CD14-positive monocyte (primary cell): ENCODE results near the gene HTRA3. TPM values are rescaled to one million over a fixed set of nuclear protein-coding genes. Genes with fewer than 3 reads are reported as not detected.

Experiments used
- DNase-seq, 3 donors: peaks; one replicate each; pipeline ENCODE4 v3.0.0-alpha.2; 2011 to 2022
- H2AFZ ChIP-seq: 2 replicates; pipeline ENCODE4 v1.6.0; 2012; ENCODE audit warnings: mild to moderate bottlenecking, low read depth, low read length, inconsistent platforms; ENCODE audit not compliant: insufficient read depth, poor library complexity, severe bottlenecking
- H3K27ac ChIP-seq, 2 donors: 1 replicate in 1 of 2; 2 replicates in 1 of 2; pipeline ENCODE4 v1.5.1; 2012 to 2013; ENCODE audit warnings: low read length in 2 of 2, control low read depth in 1 of 2, inconsistent platforms in 1 of 2, low read depth in 1 of 2, mild to moderate bottlenecking in 1 of 2
- H3K27me3 ChIP-seq, 2 donors: one replicate each; pipeline versions ENCODE4 v1.6.0 to v1.6.1; 2011 to 2013; ENCODE audit warnings: low read length in 2 of 2; ENCODE audit not compliant: control insufficient read depth in 2 of 2, insufficient read depth in 2 of 2
- H3K36me3 ChIP-seq, 2 donors: replicated peaks in 1 of 2; 1 replicate in 1 of 2; 2 replicates in 1 of 2; pipeline versions ENCODE4 v1.5.1 to v1.6.1; 2012 to 2013; ENCODE audit warnings: low read length in 2 of 2, control low read depth in 1 of 2, inconsistent platforms in 1 of 2, mild to moderate bottlenecking in 1 of 2; ENCODE audit not compliant: insufficient read depth in 2 of 2, control insufficient read depth in 1 of 2
- H3K4me1 ChIP-seq, 2 donors: 1 replicate in 1 of 2; 2 replicates in 1 of 2; pipeline versions ENCODE4 v1.5.1 to v1.6.1; 2012 to 2013; ENCODE audit warnings: low read length in 2 of 2, control low read depth in 1 of 2, inconsistent platforms in 1 of 2, mild to moderate bottlenecking in 1 of 2, moderate library complexity in 1 of 2; ENCODE audit not compliant: insufficient read depth in 2 of 2, control insufficient read depth in 1 of 2
- H3K4me2 ChIP-seq: replicated peaks from 2 replicates; pipeline ENCODE3; 2012; ENCODE audit warnings: low read length, moderate library complexity, mild to moderate bottlenecking; ENCODE audit not compliant: poor library complexity, severe bottlenecking; ENCODE audit errors: extremely low read depth
- H3K4me3 ChIP-seq, 3 experiments: fragments of 200-600 bp in 1 of 3; sonication (generic) in 1 of 3; replicated peaks in 1 of 3; 1 replicate in 2 of 3; 2 replicates in 1 of 3; pipeline ENCODE4 v1.5.1; 2011 to 2013; ENCODE audit warnings: low read length in 3 of 3, mild to moderate bottlenecking in 3 of 3, control low read depth in 2 of 3, low read depth in 2 of 3, inconsistent platforms in 1 of 3, moderate library complexity in 1 of 3
- H3K79me2 ChIP-seq: 2 replicates; pipeline ENCODE4 v1.6.0; 2012; ENCODE audit warnings: mild to moderate bottlenecking, control low read depth, inconsistent platforms, low read length, moderate library complexity; ENCODE audit not compliant: insufficient read depth
- H3K9ac ChIP-seq: 2 replicates; pipeline ENCODE4 v1.6.0; 2017; ENCODE audit warnings: low read length, mild to moderate bottlenecking; ENCODE audit not compliant: insufficient read depth, poor library complexity, severe bottlenecking
- H3K9me3 ChIP-seq, 2 donors: replicated peaks in 1 of 2; 1 replicate in 1 of 2; 2 replicates in 1 of 2; pipeline versions ENCODE4 v1.5.1 to v1.6.1; 2012 to 2013; ENCODE audit warnings: low read length in 2 of 2, control low read depth in 1 of 2; ENCODE audit not compliant: control insufficient read depth in 1 of 2, insufficient read depth in 1 of 2
- H4K20me1 ChIP-seq: 2 replicates; pipeline ENCODE4 v1.6.0; 2012; ENCODE audit warnings: mild to moderate bottlenecking, low read length, control low read depth, moderate library complexity; ENCODE audit not compliant: insufficient read depth
- H3K27ac Mint-ChIP-seq, 7 donors: one replicate each; pipeline ENCODE4 v1.8.0; 2020; ENCODE audit warnings: mild to moderate bottlenecking in 7 of 7, mixed read lengths in 7 of 7, moderate library complexity in 6 of 7, inconsistent platforms in 2 of 7
- H3K27me3 Mint-ChIP-seq, 3 donors: one replicate each; pipeline ENCODE4 v1.8.0; 2021 to 2022; ENCODE audit warnings: low read depth in 3 of 3, mild to moderate bottlenecking in 3 of 3, mixed read lengths in 3 of 3, moderate library complexity in 3 of 3, inconsistent platforms in 1 of 3
- H3K36me3 Mint-ChIP-seq, 2 donors: one replicate each; pipeline ENCODE4 v1.8.0; 2020; ENCODE audit warnings: mixed read lengths in 2 of 2, inconsistent platforms in 1 of 2, mild to moderate bottlenecking in 1 of 2
- H3K4me1 Mint-ChIP-seq: one replicate; pipeline ENCODE4 v1.8.0; 2020; ENCODE audit warnings: mild to moderate bottlenecking, mixed read lengths
- H3K4me3 Mint-ChIP-seq, 2 donors: one replicate each; pipeline ENCODE4 v1.8.0; 2020; ENCODE audit warnings: mild to moderate bottlenecking in 2 of 2, mixed read lengths in 2 of 2, moderate library complexity in 1 of 2
- H3K9me3 Mint-ChIP-seq, 7 donors: one replicate each; pipeline ENCODE4 v1.8.0; 2020 to 2022; ENCODE audit warnings: mixed read lengths in 7 of 7, mild to moderate bottlenecking in 6 of 7, moderate library complexity in 6 of 7, inconsistent platforms in 2 of 7
- WGBS: methylation state at CpG from one replicate; pipeline ENCODE4 v1.1.5; 2013; ENCODE audit warnings: missing lambda C conversion rate; ENCODE audit not compliant: insufficient coverage; 5-methylcytosine and 5-hydroxymethylcytosine counted together
- intact Hi-C, 2 donors: fragments of 100-400 bp; cut with micrococcal nuclease; formaldehyde crosslinking; loops; one replicate each; pipeline versions ENCODE4 v1.15.0 to v1.15.1; 2023
- polyA plus RNA-seq, 3 donors: library from polyadenylated mRNA; depleted of rRNA in 1 of 3; unstranded in 2 of 3; stranded (reverse) in 1 of 3; fragments of 300-500 nt in 2 of 3; fragments of >200 nt in 1 of 3; fragmentation: Illumina TruSeq in 2 of 3; gene quantifications; 1 replicate in 2 of 3; 2 replicates in 1 of 3; pipeline ENCODE4 v1.2.3, GENCODE V29; 2012 to 2021
- TF ChIP-seq, protein P1 (sequence below): fragments of 200-600 bp; IDR thresholded peaks from one replicate; pipeline ENCODE4 v1.8.0; 2022; ENCODE audit warnings: antibody characterized with exemption, mild to moderate bottlenecking

Gene HTRA3
- polyA plus RNA-seq, 3 donors, result not detected

GRCh38 chr4:8294036-8294435 lies 24.5 kb downstream of the HTRA3 start:
- Histone ChIP-seq H3K4me3 (no peak overlapping the region), H4K20me1 (no peaks in the 10 kb centered on the region), H3K27me3 (no peaks in the 10 kb centered on the region), H3K27ac (no peak overlapping the region), H2AFZ (no peak overlapping the region), H3K79me2 (no peaks in the 10 kb centered on the region), H3K36me3 (no peaks in the 10 kb centered on the region), H3K9ac (no peak overlapping the region), H3K4me1 (peaks cover 7 to 9% of the 10 kb centered on the region in 2 donors), H3K4me2 (no peak overlapping the region), H3K9me3 (no peaks in the 10 kb centered on the region)
- Mint-ChIP-seq H3K27me3 (peaks cover 0 to 1% (median 0%) of the 10 kb centered on the region in 3 donors), H3K4me3 (no peak overlapping the region), H3K27ac (no peak overlapping the region), H3K36me3 (no peaks in the 10 kb centered on the region), H3K9me3 (peaks cover 0 to 11% (median 2%) of the 10 kb centered on the region in 7 donors), H3K4me1 (peaks cover 9% of the 10 kb centered on the region)
- intact Hi-C loops, result no loop called here
- WGBS, result 85% methylated on average over 9 of the region's 9 CpGs
- TF ChIP-seq, protein P1, sequence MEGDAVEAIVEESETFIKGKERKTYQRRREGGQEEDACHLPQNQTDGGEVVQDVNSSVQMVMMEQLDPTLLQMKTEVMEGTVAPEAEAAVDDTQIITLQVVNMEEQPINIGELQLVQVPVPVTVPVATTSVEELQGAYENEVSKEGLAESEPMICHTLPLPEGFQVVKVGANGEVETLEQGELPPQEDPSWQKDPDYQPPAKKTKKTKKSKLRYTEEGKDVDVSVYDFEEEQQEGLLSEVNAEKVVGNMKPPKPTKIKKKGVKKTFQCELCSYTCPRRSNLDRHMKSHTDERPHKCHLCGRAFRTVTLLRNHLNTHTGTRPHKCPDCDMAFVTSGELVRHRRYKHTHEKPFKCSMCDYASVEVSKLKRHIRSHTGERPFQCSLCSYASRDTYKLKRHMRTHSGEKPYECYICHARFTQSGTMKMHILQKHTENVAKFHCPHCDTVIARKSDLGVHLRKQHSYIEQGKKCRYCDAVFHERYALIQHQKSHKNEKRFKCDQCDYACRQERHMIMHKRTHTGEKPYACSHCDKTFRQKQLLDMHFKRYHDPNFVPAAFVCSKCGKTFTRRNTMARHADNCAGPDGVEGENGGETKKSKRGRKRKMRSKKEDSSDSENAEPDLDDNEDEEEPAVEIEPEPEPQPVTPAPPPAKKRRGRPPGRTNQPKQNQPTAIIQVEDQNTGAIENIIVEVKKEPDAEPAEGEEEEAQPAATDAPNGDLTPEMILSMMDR, result no peak
- DNase-seq, result no peak

DNA sequence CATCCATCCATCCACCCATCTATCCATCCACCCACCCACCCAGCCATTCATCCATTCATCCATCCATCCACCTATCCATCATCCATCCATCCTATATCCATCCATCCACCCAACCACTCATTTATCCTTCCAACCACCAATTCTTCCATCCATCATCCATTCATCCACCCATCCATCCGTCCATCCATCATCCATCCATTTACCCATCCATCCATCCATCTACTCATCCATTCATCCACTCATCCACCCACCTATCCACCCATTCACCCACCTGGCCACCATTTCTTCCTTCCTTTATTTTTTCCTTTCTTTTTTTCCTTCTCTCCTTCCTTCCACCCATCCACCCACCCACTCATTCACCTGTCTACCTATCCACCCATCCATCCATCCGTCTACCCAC lies 25.2 kb downstream of the HTRA3 start:
- Histone ChIP-seq H3K79me2 (no peaks in the 10 kb centered on the region), H3K27me3 (no peaks in the 10 kb centered on the region), H3K9ac (no peak overlapping the region), H3K36me3 (no peaks in the 10 kb centered on the region), H3K4me3 (no peak overlapping the region), H3K9me3 (no peaks in the 10 kb centered on the region), H3K27ac (no peak overlapping the region), H4K20me1 (no peaks in the 10 kb centered on the region), H2AFZ (no peak overlapping the region), H3K4me1 (peaks cover 7 to 9% of the 10 kb centered on the region in 2 donors), H3K4me2 (no peak overlapping the region)
- 98% methylated on average over 2 of the region's 2 CpGs for WGBS
- no peaks in the 10 kb centered on the region for H3K36me3 Mint-ChIP-seq
- TF ChIP-seq, protein P1, result no peak
- peaks cover 9% of the 10 kb centered on the region for H3K4me1 Mint-ChIP-seq
- intact Hi-C loops, result no loop called here
- H3K27me3 Mint-ChIP-seq, result peaks cover 0 to 1% (median 0%) of the 10 kb centered on the region in 3 donors
- DNase-seq, result no peak
- no peak overlapping the region for H3K4me3 Mint-ChIP-seq
- peaks cover 0 to 11% (median 2%) of the 10 kb centered on the region in 7 donors for H3K9me3 Mint-ChIP-seq
- H3K27ac Mint-ChIP-seq, result peak overlapping the region in 1 of 7 donors; percentile 13
